ENCODE results near the gene CYP11A1. TPM values are rescaled to one million over a fixed set of nuclear protein-coding genes. Genes with fewer than 3 reads are reported as not detected.

CYP11A1 gene
- total and polyA plus RNA-seq, 3 donors from 2014 or later, result 74.3 to 76.4 (median 76.2) TPM

- Histone ChIP-seq H3K4me3 (no peak overlapping the region), H3K9me3 (no peaks in the 10 kb centered on the region), H3K4me1 (peaks cover 14% of the 10 kb centered on the region), H3K27ac (no peak overlapping the region), H3K36me3 (ENCODE audit: low read depth, missing control alignments) (no peaks in the 10 kb centered on the region), H3K27me3 (no peaks in the 10 kb centered on the region)
- DNase-seq, result no peak
- TF ChIP-seq POLR2A (IDR thresholded peaks at IDR 0.05) (no peak), CTCF (IDR thresholded peaks at IDR 0.05) (no peak)
- intact Hi-C loops (cut with DNase I; ENCODE audit: low total_unique reads), result loop anchor here (5.0 kb wide), 1 partner anchor 185 kb away; no protein-coding TSS in a partner anchor
- WGBS, 2 donors, result 87 to 93% methylated on average over 9 of the region's 9 CpGs
These were observed 54.9 kb downstream of the CYP11A1 start for GRCh38 chr15:74312445-74313007.

GRCh38 chr15:74311734-74312444, 55.6 kb downstream of the CYP11A1 start:
- peak; percentile 27 for DNase-seq
- TF ChIP-seq CTCF (IDR thresholded peaks at IDR 0.05), result no peak
- no peak for TF ChIP-seq POLR2A (IDR thresholded peaks at IDR 0.05)
- Histone ChIP-seq H3K27ac (no peak overlapping the region), H3K36me3 (ENCODE audit: low read depth, missing control alignments) (no peaks in the 10 kb centered on the region), H3K27me3 (no peaks in the 10 kb centered on the region), H3K9me3 (no peaks in the 10 kb centered on the region), H3K4me3 (no peak overlapping the region), H3K4me1 (peaks cover 8% of the 10 kb centered on the region)
- 88 to 90% methylated on average over 6 to 13 of the region's 13 CpGs for WGBS, 2 donors
- intact Hi-C loops (cut with DNase I; ENCODE audit: low total_unique reads), result loop anchor here (5.0 kb wide), 1 partner anchor 185 kb away; no protein-coding TSS in a partner anchor

- peak; percentile 74 for DNase-seq
- WGBS, 2 donors, result 33 to 53% methylated on average over 17 to 19 of the region's 19 CpGs
- intact Hi-C loops (cut with DNase I; ENCODE audit: low total_unique reads), result no loop called here
- Histone ChIP-seq H3K36me3 (ENCODE audit: low read depth, missing control alignments) (no peaks in the 10 kb centered on the region), H3K27ac (no peak overlapping the region), H3K9me3 (no peaks in the 10 kb centered on the region), H3K4me3 (no peak overlapping the region), H3K27me3 (no peaks in the 10 kb centered on the region), H3K4me1 (peaks cover 6% of the 10 kb centered on the region)
- TF ChIP-seq POLR2A (IDR thresholded peaks at IDR 0.05), result no peak
- TF ChIP-seq CTCF (IDR thresholded peaks at IDR 0.05), result peak; percentile 34 to 69 (median 52)
These were observed 59.3 kb downstream of the CYP11A1 start for GRCh38 chr15:74307827-74308811.

- DNase-seq, result no peak
- Histone ChIP-seq H3K27ac (no peak overlapping the region), H3K4me3 (no peak overlapping the region), H3K36me3 (ENCODE audit: low read depth, missing control alignments) (no peaks in the 10 kb centered on the region), H3K4me1 (peaks cover 15% of the 10 kb centered on the region), H3K27me3 (no peaks in the 10 kb centered on the region), H3K9me3 (no peaks in the 10 kb centered on the region)
- WGBS, 2 donors, result 78 to 81% methylated on average over 10 of the region's 10 CpGs
- intact Hi-C loops (cut with DNase I; ENCODE audit: low total_unique reads), result no loop called here
- TF ChIP-seq POLR2A (IDR thresholded peaks at IDR 0.05) (no peak), CTCF (IDR thresholded peaks at IDR 0.05) (no peak)
These were observed 60.6 kb downstream of the CYP11A1 start for GRCh38 chr15:74306781-74307217.

Data from testis (tissue), 3 donors.